Kidney epithelial cell (primary cell): ENCODE measurements around the gene NPBWR2. TPM values are rescaled to one million over a fixed set of nuclear protein-coding genes. Genes with fewer than 3 reads are reported as not detected.

Source experiments
- DNase-seq: peaks from one replicate; pipeline ENCODE4 v3.0.0-alpha.2; 2010; ENCODE audit warnings: low read depth
- H3K27me3 ChIP-seq: 2 replicates; pipeline ENCODE4 v1.6.0; 2011; ENCODE audit warnings: low read length; ENCODE audit not compliant: control insufficient read depth, insufficient read depth
- H3K36me3 ChIP-seq: 2 replicates; pipeline ENCODE4 v1.5.1; 2011; ENCODE audit warnings: low read length; ENCODE audit not compliant: control insufficient read depth, insufficient read depth
- H3K4me3 ChIP-seq: 2 replicates; pipeline ENCODE4 v1.5.1; 2011; ENCODE audit warnings: low read depth, mild to moderate bottlenecking, control low read depth, low read length
- total RNA-seq: library from RNA; depleted of rRNA; stranded (reverse); fragments of >200 nt; gene quantifications from 2 replicates; pipeline ENCODE4 v1.2.3, GENCODE V29; 2015
- TF ChIP-seq, protein P1 (sequence below): IDR thresholded peaks from 2 replicates; pipeline ENCODE4 v1.5.1; 2011; ENCODE audit warnings: mild to moderate bottlenecking, moderate library complexity, low read length, control low read depth, inconsistent platforms; ENCODE audit not compliant: insufficient read depth, poor library complexity, severe bottlenecking

Gene NPBWR2
- total RNA-seq, 1 donor from 2014 or later: not detected

GRCh38 chr20:64056639-64056888 is 50.8 kb downstream of the NPBWR2 start:
- Histone ChIP-seq H3K4me3 (no peak overlapping the region), H3K27me3 (peaks cover 24% of the 10 kb centered on the region), H3K36me3 (no peaks in the 10 kb centered on the region)
- TF ChIP-seq, protein P1, sequence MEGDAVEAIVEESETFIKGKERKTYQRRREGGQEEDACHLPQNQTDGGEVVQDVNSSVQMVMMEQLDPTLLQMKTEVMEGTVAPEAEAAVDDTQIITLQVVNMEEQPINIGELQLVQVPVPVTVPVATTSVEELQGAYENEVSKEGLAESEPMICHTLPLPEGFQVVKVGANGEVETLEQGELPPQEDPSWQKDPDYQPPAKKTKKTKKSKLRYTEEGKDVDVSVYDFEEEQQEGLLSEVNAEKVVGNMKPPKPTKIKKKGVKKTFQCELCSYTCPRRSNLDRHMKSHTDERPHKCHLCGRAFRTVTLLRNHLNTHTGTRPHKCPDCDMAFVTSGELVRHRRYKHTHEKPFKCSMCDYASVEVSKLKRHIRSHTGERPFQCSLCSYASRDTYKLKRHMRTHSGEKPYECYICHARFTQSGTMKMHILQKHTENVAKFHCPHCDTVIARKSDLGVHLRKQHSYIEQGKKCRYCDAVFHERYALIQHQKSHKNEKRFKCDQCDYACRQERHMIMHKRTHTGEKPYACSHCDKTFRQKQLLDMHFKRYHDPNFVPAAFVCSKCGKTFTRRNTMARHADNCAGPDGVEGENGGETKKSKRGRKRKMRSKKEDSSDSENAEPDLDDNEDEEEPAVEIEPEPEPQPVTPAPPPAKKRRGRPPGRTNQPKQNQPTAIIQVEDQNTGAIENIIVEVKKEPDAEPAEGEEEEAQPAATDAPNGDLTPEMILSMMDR: no peak
- no peak for DNase-seq

DNA sequence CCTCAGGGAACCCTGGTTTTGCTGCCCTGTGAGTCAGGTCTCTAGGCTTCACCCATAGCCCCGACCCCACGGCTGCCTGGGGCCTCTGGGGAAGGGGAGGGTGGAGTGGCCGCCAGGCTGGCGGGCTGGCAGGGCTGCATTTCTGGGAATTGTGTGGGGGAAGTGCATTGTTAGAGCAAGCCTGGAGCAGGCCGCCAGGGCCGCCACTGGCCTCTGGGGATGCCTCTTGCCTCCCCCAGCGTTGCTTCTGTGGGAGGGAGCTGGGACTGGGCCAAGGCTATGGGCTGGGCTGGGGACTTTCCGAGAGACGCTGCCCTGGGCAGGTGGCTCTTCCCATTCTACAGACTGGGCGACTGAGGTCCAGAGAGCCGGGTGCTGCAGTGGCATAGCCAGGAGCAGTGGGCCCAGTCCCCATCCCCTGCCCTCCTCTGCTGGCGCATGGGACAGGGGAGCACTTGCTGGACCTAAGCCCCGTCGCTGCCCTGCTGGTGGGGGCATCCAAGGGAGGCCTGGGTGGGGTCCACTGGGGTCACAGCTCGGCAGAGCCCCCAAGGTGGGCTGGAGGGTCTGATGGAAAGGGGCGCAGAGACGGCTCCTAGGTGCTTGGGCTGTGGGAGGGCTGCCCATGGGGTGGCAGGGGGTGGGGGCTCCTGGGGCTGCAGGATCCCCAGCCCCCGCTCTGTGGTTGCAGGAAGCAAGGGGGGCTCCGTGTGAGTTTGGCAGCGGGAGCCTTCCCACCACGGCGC is 51.3 kb downstream of the NPBWR2 start:
- Histone ChIP-seq H3K4me3 (no peak overlapping the region), H3K27me3 (peaks cover 29% of the 10 kb centered on the region), H3K36me3 (no peaks in the 10 kb centered on the region)
- TF ChIP-seq, protein P1: no peak
- DNase-seq: no peak

- H3K4me3 ChIP-seq: no peak overlapping the region
- TF ChIP-seq, protein P1: no peak
- H3K27me3 ChIP-seq: peaks cover 34% of the 10 kb centered on the region
- H3K36me3 ChIP-seq: no peaks in the 10 kb centered on the region
- no peak for DNase-seq
Measured at GRCh38 chr20:64055396-64055892, 51.9 kb downstream of the NPBWR2 start.

DNA sequence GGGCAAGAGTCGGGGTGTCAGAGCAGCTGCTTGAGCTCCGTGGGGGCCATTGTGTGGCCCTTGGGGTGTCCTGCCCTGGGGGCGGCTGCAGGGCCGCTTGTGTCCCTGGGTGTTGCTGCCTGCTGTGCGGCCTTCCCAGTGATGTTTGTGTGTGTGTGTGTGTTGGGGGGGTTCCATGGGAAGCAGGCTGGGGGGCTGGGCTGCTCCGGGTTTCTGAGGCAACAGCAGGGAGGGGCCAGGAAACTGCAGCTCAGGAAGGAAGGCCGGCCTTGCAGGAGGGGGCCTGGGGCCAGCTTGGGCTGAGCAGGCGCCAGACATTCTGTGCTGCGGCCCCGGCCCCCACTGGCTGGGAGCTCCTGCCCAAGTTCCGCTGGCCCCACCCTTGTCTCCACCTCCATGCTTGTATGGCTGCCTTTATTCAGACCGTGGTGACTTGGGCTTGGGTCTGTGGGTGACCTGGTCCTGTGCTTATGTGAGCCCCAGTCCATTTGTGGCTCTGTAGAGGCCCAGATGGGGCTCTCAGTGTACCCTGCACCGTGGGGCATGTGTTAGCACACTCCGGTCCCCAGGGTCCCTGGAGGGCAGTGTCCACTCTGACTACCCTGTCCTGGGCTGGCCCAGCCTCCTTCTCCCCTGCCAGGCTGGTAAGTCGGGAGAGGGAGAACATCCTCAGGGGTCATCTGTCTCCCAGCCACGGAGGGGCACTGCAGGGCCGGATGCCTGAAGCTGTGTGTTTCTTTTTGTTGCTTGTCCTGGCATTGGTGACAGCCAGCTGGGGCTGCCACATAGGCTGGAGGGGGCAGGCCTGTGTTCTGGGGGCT is 53.3 kb downstream of the NPBWR2 start:
- TF ChIP-seq, protein P1: peak; percentile 39
- Histone ChIP-seq H3K27me3 (peaks cover 44% of the 10 kb centered on the region), H3K36me3 (no peaks in the 10 kb centered on the region), H3K4me3 (no peak overlapping the region)
- no peak for DNase-seq

Other genes with a start within 250 kb of the NPBWR2 start
- gene ABHD16B, start 246.1 kb downstream of the NPBWR2 start, total RNA-seq: not detected in 2 replicates
- 166 and 177 TPM in 2 replicates for gene TPD52L2, start 242.3 kb downstream of the NPBWR2 start, total RNA-seq
- gene DNAJC5, start 212.4 kb downstream of the NPBWR2 start, total RNA-seq: 53.9 and 57.2 TPM in 2 replicates
- gene UCKL1, start 151.1 kb downstream of the NPBWR2 start, total RNA-seq: 19.6 and 25.6 TPM in 2 replicates
- 10.8 TPM in 2 replicates for gene ZNF512B, start 137.6 kb downstream of the NPBWR2 start, total RNA-seq
- 8.0 and 9.6 TPM in 2 replicates for gene SAMD10, start 127.9 kb downstream of the NPBWR2 start, total RNA-seq
- gene PRPF6, start 126.4 kb downstream of the NPBWR2 start, total RNA-seq: 75.4 and 78.5 TPM in 2 replicates
- 0.21 and 0.27 TPM in 2 replicates for gene C20orf204, start 71.4 kb downstream of the NPBWR2 start, total RNA-seq
- 0.04 and 0.07 TPM in 2 replicates for gene SOX18, start 57.9 kb downstream of the NPBWR2 start, total RNA-seq
- 23.9 and 24.4 TPM in 2 replicates for gene TCEA2, start 44.4 kb downstream of the NPBWR2 start, total RNA-seq
- 13.1 and 14.1 TPM in 2 replicates for gene RGS19, start 28.0 kb downstream of the NPBWR2 start, total RNA-seq
- gene OPRL1, start 27.5 kb downstream of the NPBWR2 start, total RNA-seq: 0.21 and 0.68 TPM in 2 replicates
- not detected in 2 replicates for gene LKAAEAR1, start 23.2 kb downstream of the NPBWR2 start, total RNA-seq
- gene MYT1, start 56.9 kb upstream of the NPBWR2 start, total RNA-seq: not detected in 2 replicates
- gene PCMTD2, start 148.2 kb upstream of the NPBWR2 start, total RNA-seq: 37.9 and 53.8 TPM in 2 replicates